ENCODE measurements around the gene PSMB7. TPM values are rescaled to one million over a fixed set of nuclear protein-coding genes. Genes with fewer than 3 reads are reported as not detected.

Gene PSMB7
- total RNA-seq, 1 donor from 2014 or later: 73.2 TPM

- no peak for TF ChIP-seq CTCF (IDR thresholded peaks at IDR 0.05)
- Histone ChIP-seq H3K27me3 (ENCODE audit: low read depth) (no peaks in the 10 kb centered on the region), H3K9me3 (no peaks in the 10 kb centered on the region), H3K4me1 (peaks cover 15% of the 10 kb centered on the region), H3K4me3 (no peak overlapping the region), H3K36me3 (peaks cover 4% of the 10 kb centered on the region), H3K27ac (no peak overlapping the region)
- intact Hi-C loops (cut with DNase I): no loop called here
- no peak for DNase-seq
- no peak for ATAC-seq
These were observed 41.4 kb downstream of the PSMB7 start for GRCh38 chr9:124373851-124374250.

GRCh38 chr9:124373386-124373785, 41.9 kb downstream of the PSMB7 start:
- Histone ChIP-seq H3K27me3 (ENCODE audit: low read depth) (no peaks in the 10 kb centered on the region), H3K4me1 (peaks cover 19% of the 10 kb centered on the region), H3K9me3 (no peaks in the 10 kb centered on the region), H3K4me3 (no peak overlapping the region), H3K27ac (no peak overlapping the region), H3K36me3 (peaks cover 4% of the 10 kb centered on the region)
- intact Hi-C loops (cut with DNase I): no loop called here
- no peak for ATAC-seq
- DNase-seq: no peak
- TF ChIP-seq CTCF (IDR thresholded peaks at IDR 0.05): no peak

- H3K27me3 ChIP-seq (ENCODE audit: low read depth): no peaks in the 10 kb centered on the region
- DNase-seq: no peak
- H3K4me3 ChIP-seq: no peak overlapping the region
- intact Hi-C loops (cut with DNase I): no loop called here
- no peaks in the 10 kb centered on the region for H3K9me3 ChIP-seq
- H3K4me1 ChIP-seq: peaks cover 19% of the 10 kb centered on the region
- ATAC-seq: no peak
- H3K27ac ChIP-seq: no peak overlapping the region
- H3K36me3 ChIP-seq: peaks cover 5% of the 10 kb centered on the region
- TF ChIP-seq CTCF (IDR thresholded peaks at IDR 0.05): no peak
These were observed 43.2 kb downstream of the PSMB7 start for GRCh38 chr9:124372038-124372437.

- H3K36me3 ChIP-seq: peaks cover 13% of the 10 kb centered on the region
- TF ChIP-seq CTCF (IDR thresholded peaks at IDR 0.05): no peak
- no peak overlapping the region for H3K27ac ChIP-seq
- H3K4me3 ChIP-seq: no peak overlapping the region
- H3K27me3 ChIP-seq (ENCODE audit: low read depth): no peaks in the 10 kb centered on the region
- peaks cover 19% of the 10 kb centered on the region for H3K4me1 ChIP-seq
- ATAC-seq (no peak), DNase-seq (no peak)
- intact Hi-C loops (cut with DNase I): no loop called here
- no peaks in the 10 kb centered on the region for H3K9me3 ChIP-seq
These were observed 44.2 kb downstream of the PSMB7 start for GRCh38 chr9:124370896-124371582.

GRCh38 chr9:124369231-124369797, 45.9 kb downstream of the PSMB7 start:
- DNase-seq: no peak
- no peak overlapping the region for H3K27ac ChIP-seq
- no peak overlapping the region for H3K4me3 ChIP-seq
- no peaks in the 10 kb centered on the region for H3K27me3 ChIP-seq (ENCODE audit: low read depth)
- ATAC-seq: no peak
- peaks cover 19% of the 10 kb centered on the region for H3K4me1 ChIP-seq
- no peaks in the 10 kb centered on the region for H3K9me3 ChIP-seq
- no peak for TF ChIP-seq CTCF (IDR thresholded peaks at IDR 0.05)
- H3K36me3 ChIP-seq: peaks cover 16% of the 10 kb centered on the region
- intact Hi-C loops (cut with DNase I): no loop called here

Measured in lower lobe of right lung (tissue), 2 donors.